ENCODE data around the gene TRIM6. TPM values are rescaled to one million over a fixed set of nuclear protein-coding genes. Genes with fewer than 3 reads are reported as not detected.

The TRIM6 gene, protein sequence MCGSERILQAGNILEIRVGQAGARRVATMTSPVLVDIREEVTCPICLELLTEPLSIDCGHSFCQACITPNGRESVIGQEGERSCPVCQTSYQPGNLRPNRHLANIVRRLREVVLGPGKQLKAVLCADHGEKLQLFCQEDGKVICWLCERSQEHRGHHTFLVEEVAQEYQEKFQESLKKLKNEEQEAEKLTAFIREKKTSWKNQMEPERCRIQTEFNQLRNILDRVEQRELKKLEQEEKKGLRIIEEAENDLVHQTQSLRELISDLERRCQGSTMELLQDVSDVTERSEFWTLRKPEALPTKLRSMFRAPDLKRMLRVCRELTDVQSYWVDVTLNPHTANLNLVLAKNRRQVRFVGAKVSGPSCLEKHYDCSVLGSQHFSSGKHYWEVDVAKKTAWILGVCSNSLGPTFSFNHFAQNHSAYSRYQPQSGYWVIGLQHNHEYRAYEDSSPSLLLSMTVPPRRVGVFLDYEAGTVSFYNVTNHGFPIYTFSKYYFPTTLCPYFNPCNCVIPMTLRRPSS
- 24.1 and 26.2 TPM in 2 replicates for total RNA-seq (2014; rRNA removed; shearing (Covaris generic))

DNA sequence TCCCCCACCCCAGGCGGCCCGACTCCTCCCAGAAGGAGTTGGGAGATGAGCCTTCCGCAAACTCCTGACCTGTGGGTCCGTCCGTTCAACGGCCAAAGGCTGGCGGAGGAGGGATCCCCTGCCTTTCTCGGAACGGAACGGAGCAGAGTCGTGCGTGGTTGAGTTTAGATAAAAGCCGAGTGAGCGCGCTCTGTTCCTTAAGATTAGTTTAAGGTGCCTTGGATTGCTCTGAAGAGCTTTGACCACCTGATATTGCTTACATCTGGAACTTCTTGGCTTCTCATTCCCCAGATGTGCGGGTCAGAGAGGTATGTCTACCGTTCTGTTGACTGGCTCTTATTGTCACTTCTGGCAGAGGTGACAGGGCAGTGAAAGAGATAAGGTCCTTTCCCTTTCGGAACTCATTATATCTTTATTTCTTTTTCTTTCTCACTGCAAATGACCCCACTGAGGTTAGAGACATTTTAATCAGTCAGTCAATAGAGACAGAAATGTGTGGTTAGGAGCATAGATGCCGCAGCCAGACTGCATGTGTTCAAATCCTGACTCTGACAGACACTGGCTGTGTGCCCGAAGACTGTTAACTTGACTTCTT is at the start of gene TRIM6:
TRIM6 (plus strand) TSS at position 31 of the 595 bp plus-strand sequence; CDS start at position 292, 261 bp downstream.
- DNase-seq (ENCODE audit: low read depth in 1 of 2, low spot score in 2 of 2): peak; percentile 69 to 80
- Histone ChIP-seq H3K27ac (peak within 1 kb of the TSS; percentile 67), H3K4me3 (peak within 1 kb of the TSS; percentile 52), H3K9me3 (replicated peaks) (no peaks in the 10 kb centered on the region), H3K4me1 (replicated peaks) (peaks cover 36% of the 10 kb centered on the region), H3K27me3 (replicated peaks) (no peaks in the 10 kb centered on the region), H3K36me3 (no peaks in the 10 kb centered on the region)

DNA sequence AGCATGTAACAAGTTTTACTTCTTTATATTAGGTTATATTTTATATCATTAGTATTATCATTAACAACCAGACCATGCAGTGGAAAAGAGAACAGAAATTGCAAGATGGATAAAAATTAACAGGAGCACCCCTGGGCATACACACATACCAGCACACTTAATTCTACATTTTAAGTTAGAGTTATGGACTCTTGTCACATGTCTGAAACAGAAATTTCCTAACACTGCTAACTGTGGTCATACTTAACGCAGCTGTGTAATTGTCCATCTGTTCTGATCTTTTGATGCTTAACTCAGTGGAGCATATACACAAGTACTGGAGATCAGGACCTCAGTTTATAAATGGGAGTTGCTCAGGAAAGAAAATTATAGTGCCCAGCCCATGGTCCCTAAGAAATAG is 48.5 kb upstream of the TRIM6 start:
- H3K36me3 ChIP-seq: no peaks in the 10 kb centered on the region
- DNase-seq (ENCODE audit: low read depth in 1 of 2, low spot score in 2 of 2): no peak

DNA sequence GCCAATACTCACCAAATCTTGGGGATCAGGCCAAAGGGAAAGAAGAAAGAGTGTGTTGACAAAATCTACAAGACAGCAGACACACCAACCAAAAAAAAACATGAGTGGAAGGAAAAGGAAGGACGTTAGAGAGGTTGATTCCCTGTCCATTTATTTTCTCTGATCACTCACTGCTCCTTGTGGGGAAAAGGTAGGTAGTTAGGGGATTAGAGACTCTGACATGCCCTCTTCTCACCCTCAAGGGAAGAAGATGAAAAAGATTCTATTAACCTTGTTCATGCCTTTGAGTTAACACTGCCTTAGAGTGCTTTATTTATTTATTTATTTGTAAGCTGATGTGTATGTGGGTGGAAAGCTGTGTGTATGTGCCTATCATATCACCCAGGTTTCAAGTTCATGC is 48.0 kb upstream of the TRIM6 start, which contains the start of gene OR52H1:
OR52H1 (minus strand) TSS at position 101 of the 400 bp plus-strand sequence. CDS start 3,035 bp downstream, outside the sequence.
- H3K4me3 ChIP-seq: no peak within 1 kb of the TSS
- peaks cover 11% of the 10 kb centered on the region; the same call in 1 of the 2 replicates for H3K4me1 ChIP-seq (replicated peaks)
- no peaks in the 10 kb centered on the region for H3K27me3 ChIP-seq (replicated peaks)
- no peaks in the 10 kb centered on the region for H3K9me3 ChIP-seq (replicated peaks)
- no peak for DNase-seq (ENCODE audit: low read depth in 1 of 2, low spot score in 2 of 2)
- no peaks in the 10 kb centered on the region for H3K36me3 ChIP-seq
- H3K27ac ChIP-seq: no peak within 1 kb of the TSS

More for the DNA sequence above, 48.5 kb upstream of the TRIM6 start:
- H3K9me3 ChIP-seq (replicated peaks): no peaks in the 10 kb centered on the region
- H3K27ac ChIP-seq: no peak overlapping the region
- no peak overlapping the region for H3K4me3 ChIP-seq
- no peaks in the 10 kb centered on the region for H3K27me3 ChIP-seq (replicated peaks)
- H3K4me1 ChIP-seq (replicated peaks): peaks cover 11% of the 10 kb centered on the region; the same call in 1 of the 2 replicates

DNA sequence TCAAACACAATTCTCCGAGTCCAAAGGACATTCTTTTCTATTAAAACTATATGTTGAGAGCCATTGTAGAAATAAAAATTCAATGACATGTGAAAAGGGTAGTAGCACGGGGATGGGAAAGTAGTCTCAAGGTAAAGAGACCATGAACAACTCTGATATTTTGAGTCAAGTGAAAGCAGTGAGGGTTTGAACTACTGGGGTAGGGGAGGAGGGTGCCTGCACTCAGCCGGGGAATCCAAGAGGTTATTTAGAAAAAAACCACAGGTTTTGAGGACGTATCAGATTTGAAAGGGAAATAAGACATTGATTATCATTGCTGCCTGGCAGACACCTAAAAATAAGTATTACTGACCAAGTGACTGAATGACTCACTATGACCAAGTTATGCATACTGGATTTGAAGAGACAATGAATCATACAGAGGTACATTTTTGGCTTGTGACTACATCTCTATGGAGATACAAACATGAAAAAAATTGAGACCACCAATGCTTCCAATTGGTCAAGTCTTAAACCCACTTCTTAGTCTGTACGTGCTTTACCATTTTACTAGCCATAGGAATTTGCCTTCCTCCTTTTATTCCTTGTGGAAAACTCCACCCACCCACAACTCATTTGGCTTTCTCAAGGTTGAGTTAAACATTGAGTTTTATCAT is 45.9 kb upstream of the TRIM6 start:
- H3K36me3 ChIP-seq: no peaks in the 10 kb centered on the region
- peaks cover 11% of the 10 kb centered on the region; the same call in 1 of the 2 replicates for H3K4me1 ChIP-seq (replicated peaks)
- H3K4me3 ChIP-seq: no peak overlapping the region
- H3K9me3 ChIP-seq (replicated peaks): no peaks in the 10 kb centered on the region
- peak in 1 of 2 experiments; percentile 49 for DNase-seq (ENCODE audit: low read depth in 1 of 2, low spot score in 2 of 2)
- H3K27me3 ChIP-seq (replicated peaks): no peaks in the 10 kb centered on the region
- no peak overlapping the region for H3K27ac ChIP-seq

DNA sequence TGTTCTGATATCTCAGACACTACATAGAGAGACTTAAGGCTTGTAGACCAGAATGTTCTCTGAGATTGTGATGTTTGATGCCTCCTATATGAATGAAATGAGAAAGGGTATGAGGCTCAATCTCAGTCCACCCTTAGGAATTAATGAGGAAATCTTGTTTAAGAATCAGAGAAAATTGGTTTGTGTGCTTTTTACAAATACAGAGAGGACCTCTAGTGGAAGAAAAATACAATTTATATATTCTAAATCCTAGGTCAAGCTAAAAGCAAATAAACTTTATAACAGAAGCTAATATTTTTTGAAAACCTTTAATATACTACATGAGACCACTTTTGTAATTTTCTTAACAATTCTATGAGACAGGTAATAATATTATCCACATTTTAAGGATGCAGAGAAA is 43.1 kb upstream of the TRIM6 start:
- no peak for DNase-seq (ENCODE audit: low read depth in 1 of 2, low spot score in 2 of 2)
- no peaks in the 10 kb centered on the region; the same call in 1 of the 2 replicates for H3K27me3 ChIP-seq (replicated peaks)

DNA sequence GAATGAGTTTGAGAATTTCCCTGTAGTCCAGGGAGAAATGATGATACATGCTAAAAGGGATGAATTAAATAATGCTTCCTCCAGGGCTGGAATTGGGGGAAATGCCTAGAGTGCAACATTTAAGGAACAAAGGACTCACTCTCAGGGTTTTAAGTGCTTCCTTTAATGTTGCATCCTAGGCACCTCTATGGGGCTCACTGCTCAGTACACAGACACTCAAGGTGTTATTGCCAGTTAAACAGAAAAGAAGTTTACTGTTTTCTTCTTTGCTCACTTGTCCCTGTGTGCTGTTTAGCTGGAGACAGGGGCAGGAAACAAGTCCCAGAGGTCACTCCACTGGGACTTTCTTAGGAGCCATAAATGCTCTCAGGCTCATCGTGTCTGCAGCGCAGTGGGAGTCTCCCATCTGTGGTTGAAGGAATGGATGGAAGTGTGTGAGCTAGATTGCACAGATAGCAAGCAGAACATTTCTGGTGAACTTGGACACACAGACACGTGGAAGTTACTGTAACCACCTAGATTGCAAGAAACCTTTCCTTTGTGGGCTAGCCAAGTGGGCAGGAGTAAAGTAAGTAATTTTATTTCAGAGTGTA is 39.7 kb upstream of the TRIM6 start:
- Histone ChIP-seq H3K36me3 (no peaks in the 10 kb centered on the region), H3K4me1 (replicated peaks) (no peaks in the 10 kb centered on the region)

More for the DNA sequence above, 43.1 kb upstream of the TRIM6 start:
- Histone ChIP-seq H3K27ac (no peak overlapping the region), H3K9me3 (replicated peaks) (no peaks in the 10 kb centered on the region), H3K4me1 (replicated peaks) (peaks cover 11% of the 10 kb centered on the region; the same call in 1 of the 2 replicates), H3K4me3 (no peak overlapping the region), H3K36me3 (no peaks in the 10 kb centered on the region)

DNA sequence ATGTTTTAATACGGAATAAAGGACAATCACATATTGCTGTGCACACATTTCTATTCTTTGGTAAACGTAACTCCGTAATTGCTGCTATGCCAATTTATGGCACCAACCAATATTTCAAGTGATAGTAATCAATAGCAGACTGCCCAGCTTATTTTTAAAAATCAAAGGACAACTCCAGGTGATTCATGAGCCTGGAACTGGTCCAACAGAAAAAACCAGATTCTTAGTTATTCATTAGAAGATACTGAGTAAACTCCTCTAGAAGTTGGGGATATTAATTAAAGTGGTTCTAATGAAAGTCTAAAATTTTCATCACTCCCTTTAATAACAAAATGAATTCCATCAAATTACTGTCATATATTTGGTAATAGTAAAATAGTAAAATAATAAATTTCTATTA is 38.7 kb upstream of the TRIM6 start:
- no peaks in the 10 kb centered on the region; the same call in 1 of the 2 replicates for H3K27me3 ChIP-seq (replicated peaks)
- no peak overlapping the region for H3K27ac ChIP-seq
- no peak for DNase-seq (ENCODE audit: low read depth in 1 of 2, low spot score in 2 of 2)
- no peak overlapping the region for H3K4me3 ChIP-seq
- no peaks in the 10 kb centered on the region for H3K36me3 ChIP-seq
- H3K4me1 ChIP-seq (replicated peaks): no peaks in the 10 kb centered on the region
- H3K9me3 ChIP-seq (replicated peaks): no peaks in the 10 kb centered on the region

More for the DNA sequence above, 39.7 kb upstream of the TRIM6 start:
- no peak overlapping the region for H3K27ac ChIP-seq
- H3K9me3 ChIP-seq (replicated peaks): no peaks in the 10 kb centered on the region
- no peak for DNase-seq (ENCODE audit: low read depth in 1 of 2, low spot score in 2 of 2)
- H3K4me3 ChIP-seq: no peak overlapping the region
- H3K27me3 ChIP-seq (replicated peaks): no peaks in the 10 kb centered on the region; the same call in 1 of the 2 replicates

DNA sequence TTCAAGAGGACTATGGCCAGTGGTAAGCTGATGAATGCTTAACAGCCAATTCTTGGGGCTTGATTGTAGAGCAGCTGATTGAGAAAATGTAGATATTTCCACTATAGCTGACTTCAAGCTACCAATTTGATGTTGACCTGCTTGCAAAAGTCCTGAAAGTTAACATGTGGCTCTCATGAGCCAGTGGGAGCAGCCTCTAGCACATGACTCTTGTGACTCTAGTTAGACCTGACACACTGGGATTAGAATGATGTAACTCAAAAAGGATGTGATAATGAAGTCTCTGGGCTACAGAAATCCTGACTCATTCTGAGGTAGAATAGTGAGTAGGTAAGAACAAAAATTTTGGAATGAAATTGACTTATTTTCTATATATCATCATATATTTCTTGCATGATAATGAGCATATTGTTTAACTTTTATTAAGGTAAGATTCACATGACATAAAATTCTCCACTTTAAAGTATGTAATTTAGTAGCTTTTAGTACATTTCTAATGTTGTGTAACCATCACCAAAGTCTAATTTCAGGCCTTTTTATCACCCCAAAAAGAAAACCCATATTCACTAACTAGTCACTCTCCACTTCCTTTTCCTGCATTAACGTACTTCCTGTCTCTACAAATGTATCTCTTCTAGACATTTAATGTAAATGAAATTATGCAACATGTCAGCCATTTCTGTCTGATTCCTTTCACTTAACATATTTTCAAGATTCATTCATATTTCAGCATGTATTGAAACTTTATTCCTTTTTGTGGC is 32.0 kb upstream of the TRIM6 start:
- Histone ChIP-seq H3K27me3 (replicated peaks) (no peaks in the 10 kb centered on the region; the same call in 1 of the 2 replicates), H3K4me3 (no peak overlapping the region), H3K36me3 (no peaks in the 10 kb centered on the region), H3K27ac (no peak overlapping the region), H3K9me3 (replicated peaks) (no peaks in the 10 kb centered on the region), H3K4me1 (replicated peaks) (no peaks in the 10 kb centered on the region)
- no peak for DNase-seq (ENCODE audit: low read depth in 1 of 2, low spot score in 2 of 2)

DNA sequence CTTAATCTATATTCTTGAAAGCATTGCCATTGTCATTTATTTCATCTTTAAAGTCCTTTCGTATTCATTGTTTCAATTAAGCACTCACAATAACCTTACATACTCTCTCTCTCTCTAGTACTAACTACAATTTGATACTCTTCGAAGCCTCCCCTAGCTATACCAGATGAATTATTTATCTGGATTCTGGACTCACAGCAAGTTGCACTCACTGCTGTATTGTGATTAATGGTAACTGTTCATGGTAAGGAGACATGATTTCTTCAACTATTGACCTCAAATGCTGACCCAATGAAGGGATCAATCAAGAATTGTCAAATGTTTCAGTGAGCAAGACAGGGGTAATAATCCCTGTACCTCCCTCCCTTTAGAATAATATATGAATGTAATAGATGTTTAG is 21.8 kb upstream of the TRIM6 start:
- no peak for DNase-seq (ENCODE audit: low read depth in 1 of 2, low spot score in 2 of 2)
- H3K4me3 ChIP-seq: no peak overlapping the region

DNA sequence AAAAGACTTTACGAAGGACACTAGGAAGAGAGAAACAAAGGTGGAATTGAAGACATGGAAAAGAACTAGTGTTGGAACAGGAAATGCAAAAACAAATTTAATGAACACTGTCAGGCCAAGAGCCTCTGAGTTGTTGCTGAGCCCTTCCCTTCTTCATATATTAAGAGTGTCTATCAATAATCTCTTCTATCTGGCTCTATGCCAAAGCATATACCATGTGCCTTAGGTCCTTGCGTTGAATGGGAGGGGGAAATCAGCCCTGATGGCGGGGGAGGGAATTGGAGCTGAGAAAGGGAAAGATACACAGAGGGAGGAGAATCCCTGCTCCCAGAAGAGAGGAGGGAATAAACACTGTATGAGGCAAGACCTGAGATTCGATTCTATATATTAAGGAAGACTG is 21.3 kb upstream of the TRIM6 start:
- no peaks in the 10 kb centered on the region for H3K4me1 ChIP-seq (replicated peaks)
- H3K9me3 ChIP-seq (replicated peaks): no peaks in the 10 kb centered on the region
- no peak overlapping the region for H3K27ac ChIP-seq
- H3K4me3 ChIP-seq: no peak overlapping the region
- no peaks in the 10 kb centered on the region for H3K36me3 ChIP-seq
- no peak for DNase-seq (ENCODE audit: low read depth in 1 of 2, low spot score in 2 of 2)
- peaks cover 10% of the 10 kb centered on the region; the same call in 1 of the 2 replicates for H3K27me3 ChIP-seq (replicated peaks)

More for the DNA sequence above, 21.8 kb upstream of the TRIM6 start:
- Histone ChIP-seq H3K27ac (no peak overlapping the region), H3K9me3 (replicated peaks) (no peaks in the 10 kb centered on the region), H3K27me3 (replicated peaks) (peaks cover 10% of the 10 kb centered on the region; the same call in 1 of the 2 replicates), H3K36me3 (no peaks in the 10 kb centered on the region), H3K4me1 (replicated peaks) (no peaks in the 10 kb centered on the region)

DNA sequence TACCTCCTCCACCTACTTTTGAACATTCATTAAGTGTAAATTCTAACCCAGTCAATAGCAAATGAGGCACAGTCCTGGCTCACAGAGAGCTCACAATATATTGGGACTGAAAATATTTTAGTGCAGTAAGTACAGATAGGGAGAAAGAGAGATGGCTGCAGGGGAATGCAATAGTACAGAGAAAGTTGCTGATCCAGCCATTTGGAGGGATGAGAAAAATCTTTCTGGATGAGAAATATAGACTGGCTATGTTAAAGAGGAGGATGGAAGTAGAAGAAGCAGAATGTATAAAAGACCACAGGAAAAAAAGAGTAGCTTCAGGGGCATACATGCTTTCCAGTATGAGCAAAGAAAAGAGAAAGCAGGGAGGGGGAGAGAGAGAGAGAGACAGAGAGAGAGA is 19.3 kb upstream of the TRIM6 start:
- Histone ChIP-seq H3K4me3 (no peak overlapping the region), H3K9me3 (replicated peaks) (no peaks in the 10 kb centered on the region), H3K36me3 (no peaks in the 10 kb centered on the region), H3K27me3 (replicated peaks) (peaks cover 10% of the 10 kb centered on the region; the same call in 1 of the 2 replicates), H3K4me1 (replicated peaks) (no peaks in the 10 kb centered on the region), H3K27ac (no peak overlapping the region)
- no peak for DNase-seq (ENCODE audit: low read depth in 1 of 2, low spot score in 2 of 2)

DNA sequence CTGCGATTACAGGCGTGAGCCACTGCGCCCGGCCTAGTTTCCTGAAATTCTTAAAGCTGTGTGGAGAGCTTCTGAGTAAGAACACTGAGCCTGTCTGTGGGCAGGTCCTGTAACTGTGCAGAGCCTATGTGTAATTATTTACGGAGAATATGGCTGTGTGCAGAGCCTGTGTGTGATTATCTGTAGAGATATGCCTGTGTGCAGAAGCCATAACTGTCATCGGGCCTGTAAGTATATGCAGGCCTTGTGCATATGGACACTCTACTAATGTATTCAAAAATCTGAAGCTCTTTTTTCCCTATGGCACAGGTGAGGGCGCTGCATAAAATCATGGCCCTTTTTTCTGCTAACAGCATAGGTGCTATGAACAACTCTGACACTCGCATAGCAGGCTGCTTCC is 15.9 kb upstream of the TRIM6 start, which contains the start of gene OR52B6:
OR52B6 (plus strand) TSS at position 301 of the 400 bp plus-strand sequence; CDS start at position 301, 0 bp downstream.
- no peak within 1 kb of the TSS for H3K4me3 ChIP-seq
- no peaks in the 10 kb centered on the region for H3K4me1 ChIP-seq (replicated peaks)
- H3K36me3 ChIP-seq: no peaks in the 10 kb centered on the region
- no peaks in the 10 kb centered on the region for H3K9me3 ChIP-seq (replicated peaks)
- H3K27me3 ChIP-seq (replicated peaks): 0 out of 2 replicates have a peak, but pooled peaks cover 5% of the 10 kb centered on the region
- DNase-seq (ENCODE audit: low read depth in 1 of 2, low spot score in 2 of 2): no peak
- no peak within 1 kb of the TSS for H3K27ac ChIP-seq

Measured in SJSA1 (cell line).